KBM-7 (cell line): ENCODE measurements around the gene ADAP2.
"Not testable (repeated sequence)": the region's sequence is repeated elsewhere in the genome, so short reads cannot be mapped to it uniquely, and the experiment has no call there.

Experiments
- DNase-seq: peaks from one replicate; pipeline ENCODE4 v3.0.0-alpha.2; 2015
- in situ Hi-C: fragments of 300-500 bp; cut with MboI; formaldehyde crosslinking; loops from 2 replicates; pipeline ENCODE4 v1.14.3; 2020; ENCODE audit warnings: low sequenced_read_pairs, low pct_unique_long_range_greater_than_20kb, mixed read lengths

ADAP2 gene

GRCh38 chr17:30928584-30928983 is 6.8 kb downstream of the ADAP2 start:
- in situ Hi-C loops, result no loop called here
- no peak for DNase-seq

GRCh38 chr17:30929081-30929633 is 7.4 kb downstream of the ADAP2 start:
- no peak for DNase-seq
- in situ Hi-C loops, result no loop called here

DNA sequence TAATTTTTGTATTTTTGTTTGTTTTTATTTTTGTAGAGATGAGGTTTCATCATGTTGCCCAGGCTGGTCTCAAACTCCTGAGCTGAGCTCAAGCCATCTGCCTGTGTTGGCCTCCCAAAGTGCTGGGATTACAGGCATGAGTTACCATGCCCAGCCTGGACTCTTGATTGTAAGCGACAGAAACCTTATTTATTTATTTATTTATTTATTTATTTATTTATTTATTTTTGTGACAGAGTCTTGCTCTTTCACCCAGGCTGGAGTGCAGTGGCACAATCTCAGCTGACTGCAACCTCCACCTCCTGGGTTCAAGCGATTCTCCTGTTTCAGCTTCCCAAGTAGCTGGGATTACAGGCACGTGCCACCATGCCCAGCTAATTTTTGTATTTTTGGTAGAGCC is 8.1 kb downstream of the ADAP2 start:
- DNase-seq, in situ Hi-C loops: not testable (repeated sequence)

- in situ Hi-C loops, result no loop called here
- DNase-seq, result no peak
Observed at GRCh38 chr17:30930495-30930894, 8.8 kb downstream of the ADAP2 start.

DNA sequence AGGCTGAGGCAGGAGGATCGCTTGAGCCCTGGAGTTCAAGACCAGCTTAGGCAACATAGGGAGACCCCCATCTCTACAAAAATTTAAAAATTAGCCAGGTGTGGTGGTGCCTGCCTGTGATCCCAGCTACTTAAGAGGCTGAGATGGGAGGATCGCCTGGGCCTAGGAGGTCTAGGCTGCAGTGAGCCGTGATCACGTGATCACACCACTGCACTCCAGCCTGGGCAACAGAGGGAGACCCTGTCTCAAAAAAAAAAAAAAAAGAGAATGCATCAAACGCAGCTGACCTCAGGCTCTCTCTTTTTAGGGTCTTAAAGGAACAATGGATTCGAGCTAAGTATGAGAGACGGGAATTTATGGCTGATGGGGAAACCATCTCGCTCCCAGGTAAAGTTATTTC is 9.8 kb downstream of the ADAP2 start:
- DNase-seq, in situ Hi-C loops: not testable (repeated sequence)

GRCh38 chr17:30933966-30934365 is 12.2 kb downstream of the ADAP2 start:
- in situ Hi-C loops, result no loop called here
- DNase-seq, result no peak

DNA sequence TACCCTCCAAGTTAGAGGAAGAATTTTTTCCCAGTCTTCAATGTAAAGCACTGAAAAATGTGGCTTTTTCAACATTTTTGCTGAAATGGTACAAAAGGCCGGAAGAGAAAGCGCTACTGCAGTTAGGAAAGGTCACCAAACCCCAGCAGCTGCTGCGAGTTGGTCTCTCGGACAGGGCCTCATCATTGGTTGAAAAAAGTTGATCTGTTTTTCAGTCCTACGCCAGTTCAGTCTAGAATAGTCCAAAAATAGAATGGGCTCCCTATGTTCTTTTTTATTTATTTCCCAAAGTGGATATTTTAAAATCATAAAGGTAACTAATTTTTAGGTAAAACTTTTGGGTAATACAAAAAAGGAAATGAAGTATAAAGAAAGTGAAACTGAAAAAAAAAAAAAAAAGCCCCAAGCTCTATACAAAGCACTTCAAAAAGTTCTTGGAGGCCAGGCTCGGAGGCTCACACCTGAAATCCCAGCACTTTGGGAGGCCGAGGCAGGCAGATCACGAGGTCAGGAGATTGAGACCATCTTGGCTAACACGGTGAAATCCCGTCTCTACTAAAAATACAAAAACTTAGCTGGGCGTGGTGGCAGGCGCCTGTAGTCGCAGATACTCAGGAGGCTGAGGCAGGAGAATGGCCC is 17.4 kb downstream of the ADAP2 start:
- in situ Hi-C loops, result no loop called here
- no peak for DNase-seq

- in situ Hi-C loops, result no loop called here
Observed at GRCh38 chr17:30942308-30943079, 20.7 kb downstream of the ADAP2 start.

DNA sequence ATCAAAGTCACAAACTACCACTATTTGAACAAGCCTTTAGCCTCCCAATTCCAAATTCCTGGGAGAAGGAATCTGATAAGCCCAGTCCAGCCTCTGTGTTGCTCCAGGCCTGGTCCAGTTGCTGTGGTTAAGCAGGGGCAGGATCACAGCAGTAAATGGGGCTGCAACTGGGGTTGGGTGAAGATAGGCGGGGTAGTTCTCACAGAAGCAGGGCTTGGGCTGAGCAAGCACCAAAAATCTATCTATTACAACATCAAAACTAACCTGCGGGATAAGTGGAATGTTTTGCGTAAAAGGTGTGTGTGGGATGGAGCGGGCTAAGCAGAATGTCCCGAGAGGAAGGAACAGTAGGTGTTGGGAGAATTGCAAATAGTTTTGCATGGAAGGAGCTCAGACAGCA is 26.1 kb downstream of the ADAP2 start:
- no peak for DNase-seq
- in situ Hi-C loops, result no loop called here

More at GRCh38 chr17:30942308-30943079, 20.7 kb downstream of the ADAP2 start:
- DNase-seq, result no peak

DNA sequence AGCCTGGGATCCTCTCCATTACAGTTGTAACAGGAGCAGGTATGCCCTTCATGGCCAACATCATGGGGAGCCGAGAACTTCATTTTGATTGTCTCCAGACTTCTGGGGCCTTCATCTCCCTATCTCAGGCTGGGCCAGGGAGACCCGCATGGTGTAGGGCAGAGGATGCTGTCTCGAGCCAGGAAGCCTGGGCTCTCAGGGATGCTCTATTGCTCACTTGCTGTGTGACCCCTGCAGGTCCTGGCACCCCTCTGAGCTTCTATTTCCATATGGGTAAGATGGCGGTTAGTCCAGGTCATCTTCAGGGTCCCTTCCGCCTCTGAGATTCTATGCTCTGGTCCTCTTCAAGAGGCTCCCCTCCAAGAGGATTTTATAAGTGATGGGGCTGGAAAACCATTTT is 28.4 kb downstream of the ADAP2 start:
- in situ Hi-C loops, result no loop called here
- DNase-seq, result no peak

- in situ Hi-C loops, result no loop called here
- peak; percentile 54 for DNase-seq
Observed at GRCh38 chr17:30950669-30951399, 29.1 kb downstream of the ADAP2 start.

GRCh38 chr17:30952638-30953393 is 31.1 kb downstream of the ADAP2 start:
- in situ Hi-C loops, result no loop called here
- peak; percentile 64 for DNase-seq

DNA sequence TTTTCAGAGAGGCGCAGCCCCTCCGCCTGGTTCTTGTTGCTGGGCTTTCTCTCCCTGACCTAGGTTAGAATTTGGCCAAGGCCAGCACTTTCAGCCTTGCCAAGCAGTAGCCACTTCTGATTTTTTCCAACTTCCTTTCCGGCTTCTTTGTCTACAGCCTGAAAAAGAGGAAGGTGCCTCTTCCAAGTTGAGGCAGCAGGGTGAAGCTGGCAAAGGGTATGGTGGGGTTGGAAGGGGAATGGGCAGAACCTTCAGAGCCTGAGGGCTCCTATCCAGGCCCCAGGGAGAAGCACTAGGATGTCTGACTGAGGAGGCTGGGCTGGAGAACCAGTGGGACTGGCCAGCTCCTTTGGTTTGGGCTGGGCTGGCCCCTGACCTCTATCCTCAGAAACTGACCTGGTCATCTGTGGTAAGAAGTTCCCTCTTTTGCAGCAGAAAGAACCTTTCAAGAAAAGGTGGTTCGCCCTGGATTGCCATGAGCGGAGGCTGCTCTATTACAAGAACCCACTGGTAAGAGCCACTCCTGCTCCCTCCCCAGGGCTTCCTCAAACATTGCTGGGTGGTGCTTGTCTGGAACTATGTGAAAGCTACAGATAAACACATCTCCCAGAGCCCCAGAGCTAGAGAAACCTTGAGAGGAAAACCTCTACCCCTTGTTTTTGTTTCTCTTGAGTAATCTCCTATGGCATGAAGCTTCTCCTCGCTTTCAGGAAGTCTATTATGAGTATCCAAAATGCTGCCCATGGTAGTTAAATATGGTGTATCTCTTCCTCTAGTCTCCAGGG is 32.5 kb downstream of the ADAP2 start:
- DNase-seq, result peak; percentile 52
- in situ Hi-C loops, result no loop called here

GRCh38 chr17:30956764-30957374 is 35.1 kb downstream of the ADAP2 start:
- in situ Hi-C loops, result no loop called here
- no peak for DNase-seq

DNA sequence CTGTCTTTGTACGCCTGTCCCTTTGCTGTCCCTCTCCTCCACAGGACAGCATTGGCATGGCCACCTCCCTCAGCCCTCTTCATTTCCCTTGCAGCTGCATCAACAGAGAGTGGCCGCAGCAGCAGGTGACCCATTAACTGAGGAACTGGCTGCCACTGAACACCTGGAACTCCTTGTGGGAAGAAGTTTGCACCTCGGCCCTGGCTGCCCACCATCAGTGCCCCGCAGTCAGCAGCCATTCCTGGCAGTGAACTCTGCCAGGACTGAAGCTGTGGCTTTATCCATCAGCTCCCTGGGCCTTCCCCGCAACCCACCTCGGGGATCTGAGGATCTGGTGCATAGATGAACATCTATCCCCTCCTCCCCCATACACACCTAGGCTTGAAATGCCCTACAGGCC is 36.0 kb downstream of the ADAP2 start:
- in situ Hi-C loops, result no loop called here
- DNase-seq, result no peak

DNA sequence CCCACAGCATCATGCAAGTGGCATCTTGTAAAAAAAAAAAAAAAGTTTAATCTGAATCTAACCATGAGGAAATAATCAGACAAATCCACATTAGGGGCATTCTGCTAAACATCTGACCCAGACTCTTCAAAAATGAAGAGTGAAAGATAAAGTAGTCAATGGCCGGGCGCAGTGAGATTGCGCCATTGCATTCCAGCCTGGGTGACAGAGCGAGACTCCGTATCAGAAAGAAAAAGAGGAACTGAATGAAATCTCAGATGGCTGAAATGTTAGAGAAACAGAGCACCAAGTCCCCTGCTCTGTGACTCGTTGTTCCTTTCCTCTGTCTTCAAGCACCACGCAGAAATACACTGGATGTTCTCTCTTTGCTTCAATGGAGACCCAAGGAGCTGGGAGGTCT is 36.4 kb downstream of the ADAP2 start:
- in situ Hi-C loops, result no loop called here
- peak; percentile 78 for DNase-seq

- DNase-seq, result no peak
- in situ Hi-C loops, result no loop called here
Observed at GRCh38 chr17:30961209-30962188, 39.8 kb downstream of the ADAP2 start.
